Omental fat pad (tissue), 4 donors: ENCODE measurements around the gene IGSF11. TPM values are rescaled to one million over a fixed set of nuclear protein-coding genes. Genes with fewer than 3 reads are reported as not detected.

Source experiments
- ATAC-seq: fragments of 150-250 bp; one replicate; pipeline ENCODE4 v1.9.1; 2016; ENCODE audit warnings: mild to moderate bottlenecking, moderate library complexity; ENCODE audit not compliant: low FRiP score
- DNase-seq: peaks from one replicate; pipeline ENCODE4 v3.0.0-alpha.2; 2019; ENCODE audit warnings: low spot score
- CTCF ChIP-seq, 3 donors: fragments of 450-650 bp; IDR thresholded peaks; one replicate each; pipeline ENCODE4 v1.5.1; 2016 to 2017; ENCODE audit warnings: antibody characterized with exemption in 3 of 3, mild to moderate bottlenecking in 3 of 3, moderate library complexity in 2 of 3
- total RNA-seq, 4 donors: library from RNA; depleted of rRNA; stranded (reverse); fragments of >200 nt; gene quantifications; one replicate each; pipeline ENCODE4 v1.1.0, GENCODE V29; 2016

The IGSF11 gene
- total RNA-seq, 4 donors from 2014 or later: 0.60 to 1.0 TPM; not detected in 2

DNA sequence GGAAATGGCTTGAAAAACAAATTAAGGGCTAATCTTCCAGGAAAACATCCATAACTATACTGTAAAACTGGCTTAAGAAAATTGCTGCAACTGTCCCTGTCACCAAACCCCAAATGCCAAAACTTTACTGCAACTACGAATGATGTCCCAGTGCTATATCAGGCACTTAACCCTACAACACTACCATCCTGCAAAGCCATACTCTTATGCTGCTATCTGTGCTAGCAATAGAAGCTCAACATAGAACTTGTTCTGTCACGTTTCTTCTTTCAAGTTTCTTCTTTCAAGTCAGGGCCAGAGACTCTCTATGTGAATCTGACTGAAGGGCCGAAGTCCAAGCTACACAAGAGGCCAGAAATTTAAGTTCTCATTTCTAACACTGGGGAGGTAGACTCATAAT lies 92.5 kb downstream of the IGSF11 start:
- DNase-seq (no peak), ATAC-seq (no peak)
- TF ChIP-seq CTCF (IDR thresholded peaks at IDR 0.05): no peak

- TF ChIP-seq CTCF (IDR thresholded peaks at IDR 0.05): no peak
- ATAC-seq (no peak), DNase-seq (no peak)
These were observed 93.4 kb downstream of the IGSF11 start for GRCh38 chr3:118941236-118941635.

DNA sequence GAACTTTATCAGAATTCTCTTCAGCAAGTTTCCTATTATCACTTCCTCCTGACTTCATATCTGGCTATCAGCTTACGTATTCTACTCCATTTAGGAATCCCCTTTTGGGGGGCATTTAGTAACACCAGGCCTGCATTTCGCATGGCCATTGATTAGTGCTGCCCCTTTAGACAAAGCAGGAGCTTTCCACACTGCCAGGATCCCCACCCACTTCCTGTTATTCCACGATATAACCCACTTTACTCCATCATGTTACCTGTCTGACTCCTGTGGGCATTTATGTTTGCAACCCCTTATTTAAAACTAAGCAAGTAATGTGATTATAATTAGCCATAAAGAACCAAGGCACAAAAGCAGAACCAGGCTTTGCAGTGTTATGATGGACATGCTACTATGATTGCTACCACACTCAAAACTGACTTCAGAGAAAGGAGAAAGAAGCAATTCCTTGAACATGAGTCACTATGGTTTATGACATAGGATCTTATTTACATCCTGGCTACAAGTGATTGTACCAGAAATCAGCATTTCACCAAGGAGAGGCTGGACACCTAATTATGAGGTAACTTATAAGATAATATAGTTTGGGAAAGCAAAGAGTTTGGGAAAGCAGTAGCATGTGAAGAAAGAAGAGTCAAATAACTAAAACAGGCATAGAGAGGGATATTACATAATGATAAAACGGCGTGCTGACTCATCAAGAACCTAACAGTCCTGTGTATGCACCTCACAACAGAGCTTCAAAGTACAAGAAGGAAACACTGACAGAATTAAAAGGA lies 96.3 kb downstream of the IGSF11 start:
- DNase-seq: no peak
- no peak for ATAC-seq
- no peak for TF ChIP-seq CTCF (IDR thresholded peaks at IDR 0.05)

GRCh38 chr3:118936811-118937210 lies 97.8 kb downstream of the IGSF11 start:
- no peak for TF ChIP-seq CTCF (IDR thresholded peaks at IDR 0.05)
- ATAC-seq (no peak), DNase-seq (no peak)

GRCh38 chr3:118932822-118933558 lies 101.7 kb downstream of the IGSF11 start:
- no peak for TF ChIP-seq CTCF (IDR thresholded peaks at IDR 0.05)
- DNase-seq: no peak
- ATAC-seq: no peak

- no peak for TF ChIP-seq CTCF (IDR thresholded peaks at IDR 0.05)
- ATAC-seq (no peak), DNase-seq (no peak)
These were observed 102.7 kb downstream of the IGSF11 start for GRCh38 chr3:118931996-118932395.
